GM12878 (cell line): Measurements from ENCODE around the gene DDR2. TPM values are rescaled to one million over a fixed set of nuclear protein-coding genes. Genes with fewer than 3 reads are reported as not detected.

Source experiments
- ATAC-seq: fragments of 200-7000 bp; cut with Tn5 transposase; 3 replicates; pipeline ENCODE4 v1.9.1; 2020; ENCODE audit warnings: mild to moderate bottlenecking, moderate library complexity
- BruUV-seq: library from RNA; stranded (reverse); fragments of 400-500 nt; replicated peaks from 2 replicates; lab custom pipeline; 2021; lab: Mats Ljungman, UMichigan
- CTCF ChIA-PET: fragments of 300-600 bp; sonication (Branson Sonifier 250); formaldehyde crosslinking; extraction: SDS; loops from one replicate; lab custom pipeline; 2021; ENCODE audit warnings: inconsistent platforms; lab: Yijun Ruan, JAX
- POLR2A ChIA-PET: fragments of 350-600 bp; formaldehyde crosslinking; extraction: SDS; loops from one replicate; lab custom pipeline; 2021; ENCODE audit warnings: inconsistent platforms; lab: Charles Lee
- RAD21 ChIA-PET: fragments of 300-600 bp; sonication (Branson Sonifier 250); formaldehyde crosslinking; loops from one replicate; lab custom pipeline; 2023; ENCODE audit warnings: antibody characterized with exemption; ENCODE audit not compliant: unreplicated experiment; lab: Charles Lee
- SMC1A ChIA-PET: fragments of 300-600 bp; sonication (Branson Sonifier 250); formaldehyde crosslinking; loops from one replicate; lab custom pipeline; 2023; ENCODE audit not compliant: unreplicated experiment, uncharacterized antibody; lab: Charles Lee
- DNase-seq: peaks from one replicate; pipeline ENCODE4 v3.0.0-alpha.2; 2011; ENCODE audit warnings: low read depth, low spot score
- FAIRE-seq: peaks from 3 replicates; lab custom pipeline; 2011; peaks lifted over from hg19 to GRCh38; lab: Jason Lieb, UNC
- H2AFZ ChIP-seq: 2 replicates; pipeline ENCODE4 v1.6.0; 2011; ENCODE audit warnings: low read depth, low read length, control low read depth; ENCODE audit not compliant: control insufficient read depth
- H3K27ac ChIP-seq: 2 replicates; pipeline ENCODE4 v1.5.1; 2011; ENCODE audit warnings: control low read depth; ENCODE audit not compliant: control insufficient read depth, insufficient read depth
- H3K27me3 ChIP-seq, 2 experiments: replicated peaks in 1 of 2; 2 replicates each; pipeline versions ENCODE4 v1.6.0 to v1.6.1; 2011; ENCODE audit warnings: low read length in 1 of 2; ENCODE audit not compliant: control insufficient read depth in 2 of 2, insufficient read depth in 2 of 2
- H3K36me3 ChIP-seq, 2 experiments: 2 replicates each; pipeline ENCODE4 v1.5.1; 2011; ENCODE audit warnings: low read length in 1 of 2; ENCODE audit not compliant: control insufficient read depth in 2 of 2, insufficient read depth in 2 of 2
- H3K4me1 ChIP-seq: 2 replicates; pipeline ENCODE4 v1.6.1; 2011; ENCODE audit warnings: mild to moderate bottlenecking, low read length, moderate library complexity, mixed read lengths; ENCODE audit not compliant: control insufficient read depth, insufficient read depth
- H3K4me2 ChIP-seq: 2 replicates; pipeline ENCODE4 v1.6.0; 2011; ENCODE audit warnings: control low read depth; ENCODE audit not compliant: control insufficient read depth, insufficient read depth
- H3K4me3 ChIP-seq: fragments of 200-600 bp; sonication (generic); 2 replicates; pipeline ENCODE4 v1.5.1; 2016
- H3K79me2 ChIP-seq: 2 replicates; pipeline ENCODE4 v1.6.0; 2011; ENCODE audit warnings: low read length; ENCODE audit not compliant: control insufficient read depth, insufficient read depth
- H3K9ac ChIP-seq: 2 replicates; pipeline ENCODE4 v1.8.0; 2011; ENCODE audit warnings: low read length, control low read depth, mixed read lengths; ENCODE audit not compliant: control insufficient read depth, insufficient read depth
- H3K9me3 ChIP-seq: replicated peaks from 3 replicates; pipeline ENCODE4 v1.5.1; 2011; ENCODE audit warnings: mild to moderate bottlenecking, low read length; ENCODE audit not compliant: control insufficient read depth, insufficient read depth
- H4K20me1 ChIP-seq: 2 replicates; pipeline ENCODE4 v1.6.0; 2011; ENCODE audit not compliant: control insufficient read depth, insufficient read depth
- CTCF ChIP-seq, 3 experiments: IDR thresholded peaks in 2 of 3; conservative IDR thresholded peaks in 1 of 3; 2 replicates each; pipeline ENCODE4 v1.5.1; 2011; ENCODE audit warnings: low read depth in 3 of 3, low read length in 3 of 3, mild to moderate bottlenecking in 3 of 3, control low read depth in 2 of 3, moderate library complexity in 2 of 3, inconsistent platforms in 1 of 3, mixed read lengths in 1 of 3; ENCODE audit not compliant: control insufficient read depth in 2 of 3, insufficient read depth in 1 of 3; ENCODE audit errors: extremely low read depth in 1 of 3
- EZH2 ChIP-seq: IDR thresholded peaks from 2 replicates; pipeline ENCODE4 v1.6.1; 2012; ENCODE audit warnings: low read depth, mild to moderate bottlenecking, control low read depth, inconsistent platforms, low read length, borderline replicate concordance; ENCODE audit not compliant: control insufficient read depth
- MTA2 ChIP-seq: fragments of 450-650 bp; IDR thresholded peaks from 2 replicates; pipeline ENCODE4 v1.6.1; 2016; ENCODE audit warnings: low read depth, mild to moderate bottlenecking, moderate library complexity
- NR2C2 ChIP-seq: IDR thresholded peaks from 2 replicates; pipeline ENCODE4 v1.6.1; 2011; ENCODE audit warnings: borderline replicate concordance, low read depth; ENCODE audit not compliant: control insufficient read depth, insufficient read length
- NR2F1 ChIP-seq: fragments of 450-650 bp; conservative IDR thresholded peaks from 2 replicates; pipeline ENCODE4 v1.6.1; 2017; ENCODE audit warnings: mild to moderate bottlenecking
- PAX5 ChIP-seq: IDR thresholded peaks from 2 replicates; pipeline ENCODE4 v1.6.1; 2011; ENCODE audit warnings: low read depth, low read length, borderline replicate concordance
- POLR2A ChIP-seq: IDR thresholded peaks from 2 replicates; pipeline ENCODE4 v1.6.1; 2011; ENCODE audit warnings: low read depth, mild to moderate bottlenecking, low read length
- POU2F2 ChIP-seq: IDR thresholded peaks from 3 replicates; pipeline ENCODE4 v1.6.1; 2011; ENCODE audit warnings: low read depth, mild to moderate bottlenecking, low read length, borderline replicate concordance
- SIX5 ChIP-seq: IDR thresholded peaks from 2 replicates; pipeline ENCODE4 v1.6.1; 2011; ENCODE audit warnings: mild to moderate bottlenecking, low read depth, low read length, moderate library complexity; ENCODE audit not compliant: severe bottlenecking
- STAT1 ChIP-seq: fragments of 450-650 bp; conservative IDR thresholded peaks from 2 replicates; pipeline ENCODE4 v1.6.1; 2014; ENCODE audit warnings: antibody characterized with exemption, mild to moderate bottlenecking
- WGBS: methylation state at CpG from one replicate; pipeline ENCODE4 v1.1.6; 2016; ENCODE audit warnings: low lambda C conversion rate; ENCODE audit not compliant: insufficient replicate concordance, insufficient coverage; ENCODE audit errors: missing lambda C conversion rate; 5-methylcytosine and 5-hydroxymethylcytosine counted together
- in situ Hi-C: fragments of 300-500 bp; cut with MboI; formaldehyde crosslinking; loops from 9 replicates; pipeline ENCODE4 v1.14.3; 2018; ENCODE audit warnings: mixed read lengths
- intact Hi-C: fragments of 100-400 bp; cut with micrococcal nuclease; formaldehyde crosslinking; loops from one replicate; pipeline ENCODE4 v1.14.2; 2022; ENCODE audit not compliant: unreplicated experiment
- polyA plus RNA-seq, 11 experiments: library from polyadenylated mRNA; depleted of rRNA in 4 of 11; unstranded in 6 of 11; stranded (reverse) in 5 of 11; fragments of >200 nt; fragmentation: Nextera tagmentation in 4 of 11; fragmentation: Illumina TruSeq in 1 of 11; extraction: Ambion mirVana in 4 of 11; extraction: Trizol in 1 of 11; gene quantifications; 1 replicate in 1 of 11; 2 replicates in 10 of 11; pipeline versions ENCODE4 v1.2.1 to v1.2.3, GENCODE V29; 2011 to 2016; ENCODE audit warnings: inconsistent platforms in 2 of 11, missing spikeins in 2 of 11, low read depth in 1 of 11
- total RNA-seq, 4 experiments: library from RNA; depleted of rRNA in 3 of 4; stranded (reverse); fragments of >200 nt in 3 of 4; fragmentation: Illumina TruSeq in 1 of 4; extraction: Trizol in 1 of 4; gene quantifications; 2 replicates each; pipeline versions ENCODE4 v1.2.1 to v1.2.3, GENCODE V29; 2013 to 2021
- TF ChIP-seq, protein P1 (sequence below): fragments of 450-650 bp; IDR thresholded peaks from 2 replicates; pipeline ENCODE4 v1.6.1; 2018; ENCODE audit warnings: borderline replicate concordance, mild to moderate bottlenecking; ENCODE audit not compliant: partially characterized antibody
- TF ChIP-seq, protein P2 (sequence below): fragments of 450-650 bp; formaldehyde crosslinking; IDR thresholded peaks from 2 replicates; pipeline ENCODE4 v1.4.0; 2022; ENCODE audit warnings: mild to moderate bottlenecking, moderate library complexity
- TF ChIP-seq, protein P3 (sequence below): fragments of 450-650 bp; IDR thresholded peaks from 2 replicates; pipeline ENCODE4 v1.6.1; 2014; ENCODE audit warnings: mild to moderate bottlenecking

The DDR2 gene
- total and polyA plus RNA-seq, 10 of the 15 experiments (the other 5 are each of a cell fraction or from before 2014, with no cell fraction given), result 1.9 to 8.8 (median 5.5) TPM

GRCh38 chr1:162722036-162722435 is 89.8 kb downstream of the DDR2 start (continued):
- TF ChIP-seq, protein P1, sequence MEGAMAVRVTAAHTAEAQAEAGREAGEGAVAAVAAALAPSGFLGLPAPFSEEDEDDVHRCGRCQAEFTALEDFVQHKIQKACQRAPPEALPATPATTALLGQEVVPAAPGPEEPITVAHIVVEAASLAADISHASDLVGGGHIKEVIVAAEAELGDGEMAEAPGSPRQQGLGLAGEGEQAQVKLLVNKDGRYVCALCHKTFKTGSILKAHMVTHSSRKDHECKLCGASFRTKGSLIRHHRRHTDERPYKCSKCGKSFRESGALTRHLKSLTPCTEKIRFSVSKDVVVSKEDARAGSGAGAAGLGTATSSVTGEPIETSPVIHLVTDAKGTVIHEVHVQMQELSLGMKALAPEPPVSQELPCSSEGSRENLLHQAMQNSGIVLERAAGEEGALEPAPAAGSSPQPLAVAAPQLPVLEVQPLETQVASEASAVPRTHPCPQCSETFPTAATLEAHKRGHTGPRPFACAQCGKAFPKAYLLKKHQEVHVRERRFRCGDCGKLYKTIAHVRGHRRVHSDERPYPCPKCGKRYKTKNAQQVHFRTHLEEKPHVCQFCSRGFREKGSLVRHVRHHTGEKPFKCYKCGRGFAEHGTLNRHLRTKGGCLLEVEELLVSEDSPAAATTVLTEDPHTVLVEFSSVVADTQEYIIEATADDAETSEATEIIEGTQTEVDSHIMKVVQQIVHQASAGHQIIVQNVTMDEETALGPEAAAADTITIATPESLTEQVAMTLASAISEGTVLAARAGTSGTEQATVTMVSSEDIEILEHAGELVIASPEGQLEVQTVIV, result no peak
- TF ChIP-seq NR2C2 (no peak), MTA2 (no peak), POLR2A (no peak)
- TF ChIP-seq, protein P2, sequence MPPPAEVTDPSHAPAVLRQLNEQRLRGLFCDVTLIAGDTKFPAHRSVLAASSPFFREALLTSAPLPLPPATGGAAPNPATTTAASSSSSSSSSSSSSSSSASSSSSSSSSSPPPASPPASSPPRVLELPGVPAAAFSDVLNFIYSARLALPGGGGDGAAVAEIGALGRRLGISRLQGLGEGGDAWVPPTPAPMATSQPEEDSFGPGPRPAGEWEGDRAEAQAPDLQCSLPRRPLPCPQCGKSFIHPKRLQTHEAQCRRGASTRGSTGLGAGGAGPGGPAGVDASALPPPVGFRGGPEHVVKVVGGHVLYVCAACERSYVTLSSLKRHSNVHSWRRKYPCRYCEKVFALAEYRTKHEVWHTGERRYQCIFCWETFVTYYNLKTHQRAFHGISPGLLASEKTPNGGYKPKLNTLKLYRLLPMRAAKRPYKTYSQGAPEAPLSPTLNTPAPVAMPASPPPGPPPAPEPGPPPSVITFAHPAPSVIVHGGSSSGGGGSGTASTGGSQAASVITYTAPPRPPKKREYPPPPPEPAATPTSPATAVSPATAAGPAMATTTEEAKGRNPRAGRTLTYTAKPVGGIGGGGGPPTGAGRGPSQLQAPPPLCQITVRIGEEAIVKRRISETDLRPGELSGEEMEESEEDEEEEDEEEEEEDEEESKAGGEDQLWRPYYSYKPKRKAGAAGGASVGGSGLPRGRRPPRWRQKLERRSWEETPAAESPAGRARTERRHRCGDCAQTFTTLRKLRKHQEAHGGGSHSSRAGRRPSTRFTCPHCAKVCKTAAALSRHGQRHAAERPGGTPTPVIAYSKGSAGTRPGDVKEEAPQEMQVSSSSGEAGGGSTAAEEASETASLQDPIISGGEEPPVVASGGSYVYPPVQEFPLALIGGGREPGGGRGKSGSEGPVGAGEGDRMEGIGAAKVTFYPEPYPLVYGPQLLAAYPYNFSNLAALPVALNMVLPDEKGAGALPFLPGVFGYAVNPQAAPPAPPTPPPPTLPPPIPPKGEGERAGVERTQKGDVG (CRISPR knock-in tag), result no peak

GRCh38 chr1:162724583-162725120 is 92.4 kb downstream of the DDR2 start:
- POLR2A ChIA-PET, result no interaction called here
- SMC1A ChIA-PET, result interaction anchor here (1.2 to 1.5 kb wide), 2 partner anchors 14 to 93 kb away, joined by 3 to 4 read pairs; partner anchors contain the start of gene DDR2
- 66% methylated on average over 7 of the region's 7 CpGs for WGBS

More at GRCh38 chr1:162724583-162725120, 92.4 kb downstream of the DDR2 start:
- H3K79me2 ChIP-seq, result no peaks in the 10 kb centered on the region
- BruUV-seq, result no TSS peak
- intact Hi-C loops, result no loop called here
- H2AFZ ChIP-seq, result no peak overlapping the region
- DNase-seq, result no peak
- RAD21 ChIA-PET, result no interaction called here
- H3K36me3 ChIP-seq, result no peaks in the 10 kb centered on the region
- no peak for TF ChIP-seq CTCF (IDR thresholded peaks at IDR 0.05 in 2 of 3, conservative IDR thresholded peaks at IDR 0.05 in 1 of 3; ENCODE audit: control insufficient read depth in 2 of 3, extremely low read depth in 1 of 3, insufficient read depth in 1 of 3, low read depth in 3 of 3, low read length in 3 of 3)
- no peak for TF ChIP-seq NR2F1
- no peak for TF ChIP-seq EZH2
- TF ChIP-seq SIX5, result no peak
- no peak for TF ChIP-seq STAT1
- no peak for TF ChIP-seq PAX5
- TF ChIP-seq, protein P3, sequence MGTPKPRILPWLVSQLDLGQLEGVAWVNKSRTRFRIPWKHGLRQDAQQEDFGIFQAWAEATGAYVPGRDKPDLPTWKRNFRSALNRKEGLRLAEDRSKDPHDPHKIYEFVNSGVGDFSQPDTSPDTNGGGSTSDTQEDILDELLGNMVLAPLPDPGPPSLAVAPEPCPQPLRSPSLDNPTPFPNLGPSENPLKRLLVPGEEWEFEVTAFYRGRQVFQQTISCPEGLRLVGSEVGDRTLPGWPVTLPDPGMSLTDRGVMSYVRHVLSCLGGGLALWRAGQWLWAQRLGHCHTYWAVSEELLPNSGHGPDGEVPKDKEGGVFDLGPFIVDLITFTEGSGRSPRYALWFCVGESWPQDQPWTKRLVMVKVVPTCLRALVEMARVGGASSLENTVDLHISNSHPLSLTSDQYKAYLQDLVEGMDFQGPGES, result no peak
- TF ChIP-seq POU2F2, result no peak
- ATAC-seq, result no peak
- no peaks in the 10 kb centered on the region for H4K20me1 ChIP-seq
- no peak overlapping the region for H3K4me3 ChIP-seq
- no peaks in the 10 kb centered on the region for H3K27me3 ChIP-seq
- H3K9ac ChIP-seq, result no peak overlapping the region
- no peaks in the 10 kb centered on the region for H3K9me3 ChIP-seq
- no peak overlapping the region for H3K27ac ChIP-seq
- CTCF ChIA-PET, result interaction anchor here (1.0 kb wide), 1 partner anchor 9 kb away, joined by 4 read pairs; no protein-coding TSS in a partner anchor
- H3K4me1 ChIP-seq, result no peaks in the 10 kb centered on the region
- no peak for FAIRE-seq
- no peak overlapping the region for H3K4me2 ChIP-seq
- in situ Hi-C loops, result no loop called here
